Right renal pelvis (tissue), 4 donors: ENCODE measurements around the gene FAM162A. TPM values are rescaled to one million over a fixed set of nuclear protein-coding genes. Genes with fewer than 3 reads are reported as not detected.
"Not testable (repeated sequence)": the region's sequence is repeated elsewhere in the genome, so short reads cannot be mapped to it uniquely, and the experiment has no call there.

Source experiments
- DNase-seq, 4 donors: peaks; one replicate each; pipeline ENCODE4 v3.0.0-alpha.2; 2013; ENCODE audit warnings: low read depth in 4 of 4, low spot score in 3 of 4, missing footprints in 1 of 4
- polyA plus RNA-seq, 4 donors: library from polyadenylated mRNA; unstranded; fragments of 120-200 nt; gene quantifications; one replicate each; pipeline ENCODE4 v1.2.1, GENCODE V29; 2013; ENCODE audit not compliant: insufficient read length in 4 of 4

The FAM162A gene, protein sequence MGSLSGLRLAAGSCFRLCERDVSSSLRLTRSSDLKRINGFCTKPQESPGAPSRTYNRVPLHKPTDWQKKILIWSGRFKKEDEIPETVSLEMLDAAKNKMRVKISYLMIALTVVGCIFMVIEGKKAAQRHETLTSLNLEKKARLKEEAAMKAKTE
- 10 to 100 TPM; 74.5 to 78.5 (median 75.6) TPM for polyA plus RNA-seq

DNA sequence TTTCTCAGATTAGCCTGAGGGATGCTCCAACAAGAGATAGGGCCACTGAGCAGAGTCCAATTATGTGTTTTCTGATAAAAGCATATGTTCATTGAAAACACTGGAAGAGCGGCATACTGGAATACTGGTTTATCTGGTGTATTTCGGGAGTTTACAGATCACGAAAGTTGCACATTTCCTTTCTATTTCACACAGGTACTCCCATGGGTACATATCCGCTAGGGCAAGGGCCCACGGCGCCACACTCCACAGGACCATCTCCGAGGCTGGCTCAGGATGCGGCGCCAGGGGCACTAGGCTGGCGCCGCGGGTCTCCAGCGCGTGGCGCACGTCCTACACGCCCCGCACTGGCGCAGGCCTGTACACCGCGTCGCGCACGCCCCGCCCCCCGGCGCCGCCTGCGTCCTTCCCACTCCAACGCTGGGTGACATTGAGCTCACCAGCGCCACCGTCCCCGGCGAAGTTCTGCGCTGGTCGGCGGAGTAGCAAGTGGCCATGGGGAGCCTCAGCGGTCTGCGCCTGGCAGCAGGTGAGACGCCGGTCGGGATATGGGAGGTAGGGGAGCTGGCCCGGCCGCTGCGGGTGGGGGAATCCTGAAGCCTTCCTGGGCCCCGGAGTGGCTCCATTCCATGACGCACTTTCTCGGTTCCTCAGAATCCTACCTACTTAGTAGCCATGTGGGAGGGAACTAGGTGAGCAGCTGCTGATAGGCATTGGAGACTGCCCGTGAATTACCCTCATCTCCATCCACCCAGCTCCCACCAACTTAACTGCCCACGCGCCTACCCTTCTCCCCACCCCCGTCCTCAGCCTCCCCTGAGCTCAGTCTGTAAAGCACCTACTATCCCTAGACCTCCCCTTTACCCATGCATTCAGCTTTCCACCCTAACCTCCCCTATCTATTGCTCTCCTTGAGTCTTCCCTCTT is at the start of gene FAM162A:
Gene FAM162A, plus strand, starts transcription at position 412 of the 927 bp plus-strand sequence. Its CDS starts 84 bp downstream, at position 496.
- DNase-seq, result peak; percentile 88 to 92 (median 88)

GRCh38 chr3:122342803-122343202 is 41.2 kb upstream of the FAM162A start:
- DNase-seq, result no peak

GRCh38 chr3:122343654-122344053 is 40.3 kb upstream of the FAM162A start:
- DNase-seq, result no peak

DNA sequence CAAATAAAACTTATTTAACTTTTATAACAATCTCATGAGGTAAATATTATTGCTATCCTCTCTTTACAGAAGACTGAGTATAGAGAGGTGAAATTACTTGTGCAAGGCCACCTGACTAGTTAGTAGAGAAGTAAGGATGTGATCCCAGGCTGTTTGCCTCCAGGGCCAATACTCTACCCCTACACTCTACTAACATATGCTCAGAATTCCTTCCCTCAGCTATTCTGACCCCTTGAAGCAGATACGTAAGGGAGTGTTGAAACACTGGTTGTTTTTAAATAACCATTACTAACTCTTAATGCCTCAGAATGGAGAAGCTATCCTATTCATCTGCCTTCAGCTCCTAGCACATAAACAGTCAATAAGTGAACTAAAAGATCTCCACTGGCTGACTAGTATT is 34.8 kb upstream of the FAM162A start:
- DNase-seq, result no peak

GRCh38 chr3:122350814-122351418 is 33.1 kb upstream of the FAM162A start:
- no peak for DNase-seq

- DNase-seq, result no peak
These were observed 32.4 kb upstream of the FAM162A start for GRCh38 chr3:122351612-122352011.

DNA sequence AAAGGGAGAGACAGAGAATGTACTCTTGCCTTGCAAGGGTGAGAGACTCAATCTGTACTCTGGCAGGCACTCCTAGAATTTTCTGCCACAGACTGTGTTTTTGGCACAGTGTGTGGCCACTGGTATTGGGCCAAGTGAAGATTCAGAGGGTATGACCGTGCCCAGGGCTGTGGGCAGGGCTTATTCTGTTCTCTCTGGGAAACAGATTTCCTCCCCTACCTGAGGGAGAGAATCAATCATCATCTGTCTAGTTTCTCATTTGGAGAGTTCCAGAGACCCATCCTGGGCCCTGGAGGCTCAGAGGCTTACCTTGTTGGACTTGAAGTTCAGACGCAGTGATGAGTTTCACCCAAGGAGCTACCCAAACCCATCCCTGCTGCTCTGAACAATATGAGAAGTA is 30.8 kb upstream of the FAM162A start:
- DNase-seq, result no peak

GRCh38 chr3:122353893-122354401 is 30.0 kb upstream of the FAM162A start:
- DNase-seq, result no peak

DNA sequence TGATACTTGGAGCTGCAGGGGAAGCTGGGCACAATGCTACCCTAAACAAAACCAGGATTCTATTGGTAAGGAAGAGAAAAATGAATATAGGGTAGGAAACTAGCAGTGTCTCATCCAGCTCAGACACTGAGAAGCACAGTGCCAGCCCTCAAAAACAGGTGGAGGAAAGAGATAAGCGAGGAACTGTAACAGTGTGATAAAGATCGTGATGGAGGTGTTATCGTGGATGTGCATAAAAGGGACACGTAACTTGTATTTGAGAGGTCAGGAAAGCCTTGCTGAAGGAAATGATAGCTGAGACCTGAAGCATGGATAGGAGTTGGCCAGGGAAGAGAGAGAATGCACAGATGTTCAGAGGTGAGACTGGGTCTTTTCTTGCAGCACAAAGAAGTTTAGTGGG is 28.4 kb upstream of the FAM162A start:
- no peak for DNase-seq

DNA sequence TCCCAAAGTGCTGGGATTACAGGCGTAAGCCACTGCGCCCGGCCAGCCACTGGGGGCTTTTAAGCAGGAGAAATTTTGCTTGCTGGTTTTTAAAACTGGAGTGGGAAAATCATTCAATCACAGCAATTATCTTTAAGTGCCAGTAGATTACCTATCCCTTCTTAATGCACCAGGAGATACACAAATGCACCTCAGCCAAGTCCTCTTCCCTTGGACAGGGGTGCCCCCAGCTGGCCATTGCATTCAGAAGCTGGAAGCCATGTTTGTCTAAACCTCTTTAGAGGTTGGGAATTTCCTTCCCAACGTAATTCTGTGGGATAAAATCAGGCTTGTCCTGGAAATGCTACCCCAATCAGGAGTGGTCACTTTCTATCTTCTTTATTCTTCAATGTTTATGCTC is 27.6 kb upstream of the FAM162A start:
- DNase-seq, result peak; percentile 10 to 16 (median 14)

DNA sequence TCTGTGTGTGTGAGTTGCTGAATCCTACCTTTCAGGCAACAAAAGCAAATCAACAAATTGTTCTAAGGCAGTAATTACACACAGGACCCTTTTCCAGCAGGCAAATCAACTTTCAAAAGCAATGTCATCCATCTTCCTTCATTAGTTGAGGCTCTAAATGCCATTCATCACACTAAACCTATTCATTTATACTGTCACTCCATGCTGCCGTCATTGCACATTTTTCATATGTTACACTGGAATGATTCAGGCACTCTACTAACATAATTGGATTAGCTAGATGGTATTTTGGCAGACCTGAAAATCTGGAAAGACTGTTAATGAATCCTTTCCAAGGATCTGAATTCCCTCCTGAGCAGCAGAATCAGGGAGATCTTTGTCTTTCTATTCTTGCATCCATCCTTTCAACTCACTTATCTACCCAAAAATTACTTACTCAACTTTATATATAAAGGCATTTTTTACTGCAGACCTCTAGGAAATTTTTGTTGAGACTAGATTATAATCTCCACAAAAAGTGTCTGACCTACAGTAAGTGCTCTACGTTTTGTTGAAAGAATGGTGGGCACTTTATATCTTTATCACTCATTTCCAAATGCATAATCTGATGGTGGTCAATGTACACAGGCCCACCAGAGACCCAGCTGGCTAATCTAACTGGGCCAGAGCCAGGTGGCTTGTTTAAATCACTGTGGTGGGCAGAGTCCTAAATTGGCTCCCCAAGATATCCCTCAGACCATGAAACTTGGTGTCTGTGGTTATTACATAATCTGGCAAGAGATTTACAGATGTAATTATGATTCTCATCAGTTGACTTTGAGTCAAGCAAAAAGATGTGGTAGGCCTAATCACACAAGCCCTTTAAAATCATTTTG is 25.9 kb upstream of the FAM162A start:
- DNase-seq, result no peak

- no peak for DNase-seq
These were observed 25.3 kb upstream of the FAM162A start for GRCh38 chr3:122358703-122359032.

DNA sequence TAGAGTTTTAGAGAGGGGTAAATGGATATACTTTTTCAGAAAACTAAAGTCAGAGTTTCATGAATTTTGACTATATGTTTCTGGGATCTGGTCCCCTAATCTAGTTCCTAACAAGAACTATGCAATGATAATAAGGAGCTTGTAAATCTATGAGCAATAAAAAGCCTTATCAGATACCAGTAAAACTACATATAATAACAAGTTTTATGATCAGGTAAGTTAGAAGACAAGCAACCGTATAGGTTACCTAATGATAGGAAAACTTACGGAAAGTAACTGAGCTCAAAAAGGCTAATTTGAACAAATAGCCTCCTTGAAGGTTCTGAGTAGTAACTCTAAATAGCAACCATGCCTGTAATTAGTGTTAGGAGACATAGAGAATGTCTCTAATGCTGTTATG is 22.0 kb upstream of the FAM162A start:
- no peak for DNase-seq

- DNase-seq, result no peak
These were observed 19.5 kb upstream of the FAM162A start for GRCh38 chr3:122364490-122364889.

GRCh38 chr3:122365073-122365472 is 18.9 kb upstream of the FAM162A start:
- DNase-seq, result no peak

DNA sequence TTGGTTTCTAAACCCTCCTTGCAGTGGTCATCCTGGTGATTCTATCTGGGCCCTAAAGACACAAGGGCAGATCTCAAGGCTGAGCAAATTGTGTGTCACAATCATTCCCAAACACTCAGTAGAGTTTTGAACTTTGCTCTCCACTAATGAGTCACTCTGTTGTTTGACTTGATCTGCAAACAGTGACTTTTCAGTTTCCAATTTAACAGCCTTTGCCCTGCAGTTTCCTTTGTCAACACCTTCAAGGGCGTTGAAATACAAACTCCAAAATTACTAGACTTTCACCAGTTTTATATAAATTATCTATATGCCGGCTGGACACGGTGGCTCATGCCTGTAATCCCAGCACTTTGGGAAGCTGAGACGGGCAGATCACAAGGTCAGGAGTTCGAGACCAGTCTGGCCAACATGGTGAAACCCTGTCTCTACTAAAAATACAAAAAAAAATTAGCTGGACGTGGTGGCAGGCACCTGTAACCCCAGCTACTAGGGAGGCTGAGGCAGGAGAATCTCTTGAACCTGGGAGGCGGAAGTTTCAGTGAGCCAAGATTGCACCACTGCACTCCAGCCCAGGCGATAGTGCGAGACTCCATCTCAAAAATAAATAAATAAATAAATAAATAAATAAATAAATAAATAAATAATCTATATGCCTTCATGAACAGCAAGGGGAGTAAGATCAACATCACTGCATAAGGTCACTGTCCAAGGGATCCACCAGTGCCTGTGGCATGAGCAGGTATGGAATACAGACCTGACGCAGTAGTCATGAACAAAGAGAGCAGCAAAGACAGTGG is 18.2 kb upstream of the FAM162A start:
- DNase-seq, result not testable (repeated sequence)

- no peak for DNase-seq
These were observed 17.6 kb upstream of the FAM162A start for GRCh38 chr3:122366379-122366749.

DNA sequence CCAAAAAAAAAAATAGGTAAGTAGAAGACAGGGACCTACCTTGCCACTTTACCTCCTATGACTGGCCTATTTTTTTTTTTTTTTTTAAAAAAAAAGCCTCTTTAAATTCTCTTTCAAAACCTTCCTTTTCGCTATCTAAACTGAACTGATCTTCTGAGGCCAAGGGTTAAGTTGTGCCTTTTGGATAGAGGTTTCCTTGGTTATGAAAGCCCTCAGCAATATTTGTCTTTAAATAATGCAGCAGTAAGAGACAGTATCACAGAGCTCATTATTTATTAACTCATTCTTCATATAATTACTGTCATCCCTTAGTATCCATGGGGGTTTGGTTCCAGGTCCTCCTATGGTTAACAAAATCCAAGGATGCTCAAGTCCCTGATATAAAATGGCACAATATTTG is 9.9 kb upstream of the FAM162A start:
- DNase-seq, result no peak

DNA sequence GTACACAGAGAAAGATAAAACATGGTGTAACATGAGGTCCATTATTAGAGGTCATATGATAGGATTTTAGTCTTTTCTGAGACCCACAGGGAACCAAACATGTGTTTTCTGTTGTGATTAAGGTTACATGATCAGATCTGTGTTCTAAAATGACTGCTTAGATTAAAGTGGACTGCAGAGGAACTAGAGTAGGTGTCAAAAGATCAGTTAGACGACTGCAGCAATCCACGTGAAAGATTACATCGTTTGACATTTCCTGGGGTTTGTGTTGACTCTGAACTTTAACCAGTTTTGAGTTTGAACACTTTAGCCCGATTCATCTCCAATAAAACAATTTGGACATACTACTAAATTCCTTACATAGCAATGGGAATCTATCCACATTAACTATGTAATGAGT is 6.0 kb upstream of the FAM162A start:
- no peak for DNase-seq
